ENCODE results near the gene HUWE1. TPM values are rescaled to one million over a fixed set of nuclear protein-coding genes. Genes with fewer than 3 reads are reported as not detected.

Gene HUWE1
- total RNA-seq, 2 donors from 2014 or later: 107 to 206 TPM

DNA sequence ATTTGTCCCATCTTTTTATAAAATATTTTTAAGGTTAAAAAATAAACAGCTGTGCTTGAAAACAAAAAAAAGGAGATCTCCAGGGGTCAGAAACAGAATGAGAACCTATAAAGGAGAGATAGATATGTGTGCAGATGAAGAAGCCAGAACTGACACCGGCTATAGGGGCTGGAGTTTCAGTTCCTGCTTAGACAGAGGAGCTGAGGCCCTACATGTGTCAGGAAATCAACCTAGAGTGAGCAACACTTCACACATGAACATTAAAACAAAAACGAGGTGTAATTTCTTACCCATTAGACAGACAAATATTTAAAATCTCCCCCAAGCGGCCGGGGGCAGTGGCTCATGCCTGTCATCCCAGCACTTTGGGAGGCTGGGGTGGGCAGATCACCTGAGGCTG is 17.8 kb upstream of the HUWE1 start:
- no peaks in the 10 kb centered on the region for H3K36me3 ChIP-seq
- H3K4me1 ChIP-seq (replicated peaks): no peaks in the 10 kb centered on the region
- H3K9me3 ChIP-seq: no peaks in the 10 kb centered on the region
- intact Hi-C loops (cut with DNase I): no loop called here
- H3K27ac ChIP-seq: no peak overlapping the region
- DNase-seq (ENCODE audit: low spot score): no peak
- no peak for TF ChIP-seq CTCF (IDR thresholded peaks at IDR 0.05)
- TF ChIP-seq POLR2AphosphoS5 (IDR thresholded peaks at IDR 0.05): no peak
- no peak for TF ChIP-seq POLR2A (IDR thresholded peaks at IDR 0.05)
- no peaks in the 10 kb centered on the region for H3K27me3 ChIP-seq (replicated peaks; ENCODE audit: insufficient read depth)
- WGBS: 83% methylated on average over 4 of the region's 4 CpGs
- no peak overlapping the region for H3K4me3 ChIP-seq

DNA sequence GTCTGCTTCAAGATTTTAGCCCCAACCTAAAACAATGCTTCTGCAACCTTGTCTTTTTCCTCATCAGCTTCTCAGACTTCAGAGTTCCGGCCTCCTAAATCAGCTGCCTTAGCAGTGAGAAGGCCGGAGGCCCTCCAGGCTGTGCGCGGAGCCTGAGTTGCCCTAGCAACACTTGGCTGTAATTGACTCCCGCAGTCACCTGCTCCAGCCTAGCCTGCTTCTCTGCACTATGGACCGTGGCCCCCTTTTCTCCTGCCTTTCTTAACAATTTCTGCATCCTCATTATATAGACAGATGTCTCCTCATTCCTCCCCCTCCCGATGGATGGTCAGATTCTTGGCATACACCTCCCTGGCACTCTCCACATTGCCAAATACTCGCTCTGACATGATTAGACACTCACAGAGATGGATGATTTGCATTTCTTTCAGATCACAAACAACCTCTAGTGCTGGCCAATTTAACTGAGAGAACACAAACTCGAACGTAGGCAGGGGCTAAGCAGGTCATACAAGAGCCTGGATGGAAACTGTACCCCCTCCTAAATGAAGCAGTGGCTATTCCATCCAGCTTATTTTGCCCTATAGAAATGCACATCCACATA is 9.5 kb upstream of the HUWE1 start:
- H3K27ac ChIP-seq: no peak overlapping the region
- no peak for DNase-seq (ENCODE audit: low spot score)
- H3K27me3 ChIP-seq (replicated peaks; ENCODE audit: insufficient read depth): no peaks in the 10 kb centered on the region
- 34% methylated on average over 10 of the region's 10 CpGs for WGBS
- intact Hi-C loops (cut with DNase I): no loop called here
- H3K4me1 ChIP-seq (replicated peaks): no peaks in the 10 kb centered on the region
- H3K36me3 ChIP-seq: no peaks in the 10 kb centered on the region
- H3K9me3 ChIP-seq: no peaks in the 10 kb centered on the region
- no peak overlapping the region for H3K4me3 ChIP-seq
- no peak for TF ChIP-seq POLR2AphosphoS5 (IDR thresholded peaks at IDR 0.05)
- no peak for TF ChIP-seq CTCF (IDR thresholded peaks at IDR 0.05)
- TF ChIP-seq POLR2A (IDR thresholded peaks at IDR 0.05): no peak

- DNase-seq (ENCODE audit: low spot score): no peak
- 100% methylated on average over 1 of the region's 1 CpG for WGBS
- no peaks in the 10 kb centered on the region for H3K27me3 ChIP-seq (replicated peaks; ENCODE audit: insufficient read depth)
- TF ChIP-seq POLR2AphosphoS5 (IDR thresholded peaks at IDR 0.05) (no peak), CTCF (IDR thresholded peaks at IDR 0.05) (no peak), POLR2A (IDR thresholded peaks at IDR 0.05) (no peak)
- H3K9me3 ChIP-seq: no peaks in the 10 kb centered on the region
- H3K36me3 ChIP-seq: no peaks in the 10 kb centered on the region
- H3K4me3 ChIP-seq: no peak overlapping the region
- H3K27ac ChIP-seq: no peak overlapping the region
- intact Hi-C loops (cut with DNase I): no loop called here
- no peaks in the 10 kb centered on the region for H3K4me1 ChIP-seq (replicated peaks)
Measured at GRCh38 chrX:53694642-53695041, 8.1 kb upstream of the HUWE1 start.

GRCh38 chrX:53688300-53688699 is 1.8 kb upstream of the HUWE1 start:
- DNase-seq (ENCODE audit: low spot score): no peak
- 65% methylated on average over 7 of the region's 7 CpGs for WGBS

More at GRCh38 chrX:53688300-53688699, 1.8 kb upstream of the HUWE1 start:
- intact Hi-C loops (cut with DNase I): loop anchor here (10.0 kb wide), 1 partner anchor 357 kb away; the partner anchor contains the start of gene PHF8
- no peaks in the 10 kb centered on the region for H3K4me1 ChIP-seq (replicated peaks)
- no peaks in the 10 kb centered on the region for H3K36me3 ChIP-seq
- H3K27ac ChIP-seq: no peak overlapping the region
- TF ChIP-seq CTCF (IDR thresholded peaks at IDR 0.05): no peak
- TF ChIP-seq POLR2A (IDR thresholded peaks at IDR 0.05): no peak
- TF ChIP-seq POLR2AphosphoS5 (IDR thresholded peaks at IDR 0.05): no peak
- H3K27me3 ChIP-seq (replicated peaks; ENCODE audit: insufficient read depth): no peaks in the 10 kb centered on the region
- H3K4me3 ChIP-seq: no peak overlapping the region
- no peaks in the 10 kb centered on the region for H3K9me3 ChIP-seq
